ENCODE results near the gene LTN1. TPM values are rescaled to one million over a fixed set of nuclear protein-coding genes. Genes with fewer than 3 reads are reported as not detected.
A peak's percentile ranks its signal among the peaks of the same experiment; 100 is the strongest.

LTN1 gene
- total and polyA plus RNA-seq, 8 donors = 3.1 to 63.3 (median 9.0) TPM

- 70 to 81% (median 74%) methylated on average over 6 of the region's 6 CpGs for WGBS, 5 donors
- intact Hi-C loops (cut with DNase I; ENCODE audit: low total_unique reads) = no loop called here
- no peak for DNase-seq
These were observed 100.2 kb downstream of the LTN1 start for GRCh38 chr21:28892199-28893111.

GRCh38 chr21:28885853-28886177 is 106.9 kb downstream of the LTN1 start:
- WGBS, 5 donors = 91 to 96% (median 94%) methylated on average over 6 of the region's 6 CpGs

More at GRCh38 chr21:28892199-28893111, 100.2 kb downstream of the LTN1 start:
- H3K27me3 ChIP-seq = peaks cover 0 to 4% (median 0%) of the 10 kb centered on the region in 3 donors
- no peaks in the 10 kb centered on the region for H3K36me3 ChIP-seq
- H3K4me3 ChIP-seq = no peak overlapping the region
- peaks cover 0 to 6% (median 3%) of the 10 kb centered on the region in 4 donors for H3K9me3 ChIP-seq
- no peaks in the 10 kb centered on the region for H3K4me1 ChIP-seq
- no peak overlapping the region for H3K27ac ChIP-seq
- TF ChIP-seq EP300 (IDR thresholded peaks at IDR 0.05) (no peak), POLR2AphosphoS5 (IDR thresholded peaks at IDR 0.05) (no peak), POLR2A (IDR thresholded peaks at IDR 0.05) (no peak), CTCF (IDR thresholded peaks at IDR 0.05) (no peak)

GRCh38 chr21:28884976-28885852 is 107.5 kb downstream of the LTN1 start:
- H3K4me3 ChIP-seq = peak overlapping the region; percentile 44 to 63 (median 58)
- intact Hi-C loops (cut with DNase I; ENCODE audit: low total_unique reads) = no loop called here
- H3K9me3 ChIP-seq = no peaks in the 10 kb centered on the region
- peak overlapping the region; percentile 88 to 95 (median 91) for H3K27ac ChIP-seq
- DNase-seq = peak; percentile 82 to 97
- H3K4me1 ChIP-seq = peaks cover 11 to 18% (median 12%) of the 10 kb centered on the region in 4 donors
- 4 to 8% (median 5%) methylated on average over 28 to 47 of the region's 47 CpGs for WGBS, 5 donors
- TF ChIP-seq EP300 (IDR thresholded peaks at IDR 0.05) (no peak), CTCF (IDR thresholded peaks at IDR 0.05) (peak in 1 of 7 experiments; percentile 15), POLR2AphosphoS5 (IDR thresholded peaks at IDR 0.05) (peak; percentile 89 to 98 (median 91))
- no peaks in the 10 kb centered on the region for H3K27me3 ChIP-seq
- peaks cover 0 to 25% (median 18%) of the 10 kb centered on the region in 4 donors for H3K36me3 ChIP-seq

More at GRCh38 chr21:28885853-28886177, 106.9 kb downstream of the LTN1 start:
- TF ChIP-seq POLR2AphosphoS5 (IDR thresholded peaks at IDR 0.05) = no peak
- TF ChIP-seq POLR2A (IDR thresholded peaks at IDR 0.05) = no peak
- TF ChIP-seq CTCF (IDR thresholded peaks at IDR 0.05) = no peak
- TF ChIP-seq EP300 (IDR thresholded peaks at IDR 0.05) = no peak
- intact Hi-C loops (cut with DNase I; ENCODE audit: low total_unique reads) = no loop called here
- Histone ChIP-seq H3K27me3 (no peaks in the 10 kb centered on the region), H3K4me1 (peaks cover 11 to 18% (median 12%) of the 10 kb centered on the region in 4 donors), H3K36me3 (peaks cover 0 to 19% (median 14%) of the 10 kb centered on the region in 4 donors), H3K27ac (peak overlapping the region in 4 of 5 donors; percentile 90 to 95 (median 92)), H3K9me3 (no peaks in the 10 kb centered on the region), H3K4me3 (no peak overlapping the region)
- DNase-seq = no peak

- H3K27ac ChIP-seq = peak overlapping the region; percentile 88 to 95 (median 91)
- no peak for TF ChIP-seq POLR2A (IDR thresholded peaks at IDR 0.05)
- no peak for TF ChIP-seq EP300 (IDR thresholded peaks at IDR 0.05)
- TF ChIP-seq CTCF (IDR thresholded peaks at IDR 0.05) = no peak
- no peak for TF ChIP-seq POLR2AphosphoS5 (IDR thresholded peaks at IDR 0.05)
- no peaks in the 10 kb centered on the region for H3K9me3 ChIP-seq
- DNase-seq = peak in 1 of 2 donors; percentile 30
- peak overlapping the region; percentile 44 to 63 (median 58) for H3K4me3 ChIP-seq
- 26 to 28% (median 27%) methylated on average over 3 of the region's 3 CpGs for WGBS, 5 donors
- H3K27me3 ChIP-seq = no peaks in the 10 kb centered on the region
- intact Hi-C loops (cut with DNase I; ENCODE audit: low total_unique reads) = no loop called here
- peaks cover 0 to 31% (median 24%) of the 10 kb centered on the region in 4 donors for H3K36me3 ChIP-seq
- H3K4me1 ChIP-seq = peaks cover 11 to 18% (median 12%) of the 10 kb centered on the region in 4 donors
These were observed 108.2 kb downstream of the LTN1 start for GRCh38 chr21:28884481-28884880.
